ENCODE results near the gene XRCC2.
"Not testable (repeated sequence)": the region's sequence is repeated elsewhere in the genome, so short reads cannot be mapped to it uniquely, and the experiment has no call there.

The XRCC2 gene

DNA sequence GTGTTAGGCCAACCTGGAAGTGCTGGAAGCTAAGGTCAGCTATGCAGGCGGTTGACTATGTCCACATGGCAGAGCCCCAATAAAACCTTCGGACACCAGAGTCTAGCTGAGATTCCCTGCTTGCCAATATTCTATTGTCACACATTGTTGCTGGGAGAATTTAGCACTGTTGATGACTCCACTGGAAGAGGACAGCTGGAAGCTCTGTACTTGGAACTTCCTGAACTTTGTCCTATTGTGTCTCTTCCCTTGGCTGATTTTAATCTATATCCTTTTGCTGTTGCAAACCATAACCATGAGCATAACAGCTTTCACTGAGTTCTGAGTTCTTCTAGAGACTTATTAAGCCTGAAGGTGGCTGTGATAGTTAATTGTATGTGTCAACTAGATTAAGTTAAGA, 12.0 kb downstream of the XRCC2 start:
- DNase-seq: no peak

DNA sequence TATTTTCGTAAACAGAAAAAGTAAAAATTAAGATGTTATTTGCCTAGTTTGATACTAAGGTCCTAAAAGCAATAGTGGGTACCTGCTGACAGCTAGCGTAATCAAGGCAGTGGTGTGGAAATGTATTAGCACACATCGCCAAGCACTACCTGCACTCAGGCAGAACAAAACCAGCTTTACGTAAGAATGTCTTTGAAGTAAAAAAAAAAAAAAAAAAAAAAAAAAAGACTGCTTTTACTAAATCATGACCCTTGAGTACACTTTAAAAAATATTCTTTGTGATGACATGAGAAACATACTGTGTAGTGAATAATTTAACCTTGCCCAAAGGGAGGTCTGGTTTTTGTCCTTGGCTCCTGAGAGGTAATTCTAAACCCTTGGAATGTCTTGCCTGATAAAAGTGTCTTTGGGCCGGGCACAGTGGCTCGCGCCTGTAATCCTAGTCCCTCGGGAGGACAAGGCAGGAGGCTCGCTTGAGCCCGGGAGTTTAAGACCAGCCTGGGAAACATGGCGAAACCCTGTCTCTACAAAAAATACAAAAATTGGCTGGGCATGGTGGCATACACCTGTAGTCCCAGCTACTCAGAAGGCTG, 12.7 kb downstream of the XRCC2 start:
- DNase-seq: no peak

DNA sequence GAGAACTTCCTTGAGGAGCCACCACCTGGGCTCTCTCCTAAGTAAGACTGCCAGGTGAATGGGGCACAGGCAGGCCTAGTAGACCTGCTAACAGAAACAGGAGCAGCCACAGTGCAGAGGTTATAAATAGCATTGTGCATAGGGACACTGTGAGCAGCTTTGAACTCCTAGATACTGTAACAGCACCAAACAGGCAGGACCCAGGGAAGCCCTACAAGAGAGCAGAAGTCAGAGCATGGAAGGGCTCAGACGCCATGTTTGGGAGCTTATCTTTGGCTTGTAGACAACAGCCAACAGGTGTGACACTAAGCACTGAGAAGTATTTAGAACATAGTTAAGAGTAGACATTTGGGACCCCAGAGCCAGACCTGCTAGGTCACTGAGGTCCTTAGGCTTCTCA, 14.5 kb downstream of the XRCC2 start:
- no peak for DNase-seq

- no peak for DNase-seq
Observed at GRCh38 chr7:152660021-152660420, 15.9 kb downstream of the XRCC2 start.

DNA sequence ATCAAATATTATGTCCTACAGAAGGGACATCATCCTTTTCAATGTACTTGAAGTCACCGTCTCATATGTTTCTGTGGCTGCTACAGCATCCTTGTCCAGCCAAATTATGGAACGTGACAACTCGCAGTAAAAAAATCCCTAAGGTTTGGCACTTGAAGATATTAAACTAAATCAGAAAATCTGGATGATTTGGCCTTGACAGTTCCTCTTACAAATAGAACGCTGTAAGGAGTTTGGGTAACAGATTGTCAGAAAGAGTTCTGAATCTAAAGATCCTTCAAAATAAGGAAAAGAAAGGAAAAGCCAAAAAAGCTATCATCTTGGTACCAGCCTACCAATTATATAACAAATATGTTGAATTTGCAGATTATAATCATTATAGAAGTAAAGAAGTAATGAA, 21.0 kb downstream of the XRCC2 start:
- no peak for DNase-seq

DNA sequence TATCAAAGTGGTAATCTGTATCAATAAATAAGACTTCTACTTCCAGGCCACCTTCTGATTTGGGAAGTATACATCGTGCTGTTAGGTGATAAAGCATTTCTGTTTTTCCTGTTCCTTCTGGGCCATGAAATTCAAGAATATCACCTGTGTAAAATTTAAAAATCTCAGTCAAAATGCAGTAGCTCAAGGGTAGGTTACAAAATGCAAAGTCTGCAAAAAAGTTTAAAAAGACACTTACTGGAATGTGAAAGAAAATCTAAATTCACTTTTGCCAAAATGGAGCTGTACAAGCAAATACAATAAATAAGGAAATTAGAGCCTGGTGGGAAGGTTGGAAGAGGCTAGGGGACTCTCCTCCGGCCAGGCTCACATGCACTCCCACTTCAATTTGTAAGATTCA, 26.7 kb downstream of the XRCC2 start:
- no peak for DNase-seq

DNA sequence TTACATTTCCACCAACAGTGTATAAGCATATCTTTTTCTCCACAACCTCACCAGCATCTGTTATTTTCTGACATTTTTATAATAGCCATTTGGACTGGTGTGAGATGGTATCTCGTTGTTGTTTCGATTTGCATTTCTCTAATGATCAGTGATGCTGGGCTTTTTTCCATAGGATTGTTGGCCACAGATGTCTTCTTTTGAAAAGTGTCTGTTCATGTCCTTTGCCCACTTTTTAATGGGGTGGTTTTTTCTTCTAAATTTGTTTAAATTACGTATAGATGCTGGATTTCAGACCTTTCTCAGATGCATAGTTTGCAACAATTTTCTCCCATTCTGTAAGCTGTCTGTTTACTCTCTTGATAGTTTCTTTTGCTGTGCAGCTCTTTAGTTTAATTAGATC, 28.9 kb downstream of the XRCC2 start:
- DNase-seq: no peak

- DNase-seq: not testable (repeated sequence)
Observed at GRCh38 chr7:152646579-152646978, 29.4 kb downstream of the XRCC2 start.

DNA sequence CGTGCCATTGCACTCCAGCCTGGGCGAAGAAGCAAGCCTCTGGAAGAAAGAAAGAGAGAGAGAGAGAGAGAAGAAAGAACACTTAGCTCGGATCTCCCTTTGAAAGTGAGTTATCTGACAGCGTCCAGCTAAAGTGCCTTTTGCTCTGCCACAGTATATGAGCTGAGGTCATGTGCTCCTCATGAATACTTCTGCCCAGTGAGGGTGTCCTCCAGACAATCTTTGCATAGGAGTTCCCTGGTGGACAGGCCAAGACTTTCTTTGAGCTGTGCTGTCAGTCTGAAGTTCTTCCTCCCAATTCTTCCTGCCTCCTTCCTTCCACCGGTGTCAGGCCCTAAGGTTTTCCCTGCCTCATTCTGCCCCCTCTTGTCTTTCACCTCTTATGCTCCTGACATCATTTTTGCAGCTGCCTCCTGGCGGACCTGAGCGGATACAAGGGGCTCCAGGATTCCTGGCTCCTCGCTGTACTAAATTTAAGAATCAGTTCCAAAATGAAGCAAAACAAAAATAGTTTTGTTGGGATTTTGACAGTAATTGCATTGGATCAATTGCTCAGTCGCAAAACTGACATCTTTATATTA, 31.9 kb downstream of the XRCC2 start:
- DNase-seq: no peak

- no peak for DNase-seq
Observed at GRCh38 chr7:152641384-152641783, 34.6 kb downstream of the XRCC2 start.

DNA sequence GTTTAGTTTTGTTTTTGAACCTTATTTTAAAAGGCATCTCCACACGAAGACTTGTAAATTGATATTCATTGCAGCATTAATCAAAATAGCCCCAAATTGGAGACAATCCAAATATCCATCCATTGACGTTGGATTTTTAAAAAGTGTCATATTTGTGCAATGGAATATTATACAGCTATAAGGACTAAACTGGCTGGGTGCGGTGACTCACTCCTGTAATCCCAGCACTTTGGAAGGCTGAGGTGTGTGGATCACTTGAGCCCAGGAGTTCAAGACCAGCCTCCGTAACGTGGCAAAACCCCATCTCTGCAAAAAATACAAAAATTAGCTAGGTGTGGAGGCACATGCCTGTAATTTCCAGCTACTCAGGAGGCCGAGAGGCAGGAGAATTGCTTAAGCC, 35.1 kb downstream of the XRCC2 start:
- no peak for DNase-seq

- DNase-seq: no peak
Observed at GRCh38 chr7:152637920-152638580, 37.9 kb downstream of the XRCC2 start.

GRCh38 chr7:152637161-152637560, 38.8 kb downstream of the XRCC2 start:
- DNase-seq: no peak

DNA sequence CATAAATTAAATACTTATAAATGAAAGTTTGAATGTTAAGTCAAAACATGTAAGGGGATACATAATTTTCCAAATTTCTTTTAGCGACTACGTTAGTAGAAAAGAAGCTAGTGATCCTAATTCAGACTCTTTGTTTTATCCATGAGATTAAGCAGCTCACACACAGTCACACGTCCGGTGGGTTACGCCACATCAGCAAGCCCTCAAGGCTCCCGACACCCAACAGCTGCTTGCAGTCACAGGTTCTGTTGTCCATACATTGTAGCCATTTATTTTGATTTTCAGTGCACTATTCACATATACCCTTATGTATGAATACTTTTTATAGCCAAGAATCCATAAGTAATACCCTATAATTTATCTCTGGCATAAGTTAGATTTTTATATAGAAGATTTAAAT, 39.5 kb downstream of the XRCC2 start:
- DNase-seq: no peak

GRCh38 chr7:152633504-152633903, 42.4 kb downstream of the XRCC2 start:
- DNase-seq: no peak

- DNase-seq: no peak
Observed at GRCh38 chr7:152633072-152633471, 42.9 kb downstream of the XRCC2 start.

GRCh38 chr7:152628772-152629171, 47.2 kb downstream of the XRCC2 start:
- DNase-seq: not testable (repeated sequence)

GRCh38 chr7:152624228-152624627, 51.7 kb downstream of the XRCC2 start:
- DNase-seq: no peak

DNA sequence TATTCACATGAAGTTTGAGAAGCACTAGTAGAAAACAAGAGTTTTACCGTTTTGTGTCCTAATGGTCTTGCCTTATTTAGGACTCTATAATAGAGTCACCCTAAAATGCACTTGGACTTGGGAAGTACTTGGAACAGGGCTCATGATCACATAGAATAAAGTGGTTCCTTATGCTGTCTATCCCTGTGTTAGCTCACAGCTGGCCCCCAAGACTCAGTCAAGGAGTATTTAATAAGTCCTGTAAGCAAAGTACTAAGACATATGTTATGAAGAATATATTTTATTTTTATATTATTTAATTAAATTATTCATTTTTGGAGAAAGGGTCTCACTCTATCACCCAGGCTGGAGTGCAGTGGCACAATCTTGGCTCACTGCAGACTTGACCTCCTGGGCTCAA, 54.5 kb downstream of the XRCC2 start:
- DNase-seq: no peak

DNA sequence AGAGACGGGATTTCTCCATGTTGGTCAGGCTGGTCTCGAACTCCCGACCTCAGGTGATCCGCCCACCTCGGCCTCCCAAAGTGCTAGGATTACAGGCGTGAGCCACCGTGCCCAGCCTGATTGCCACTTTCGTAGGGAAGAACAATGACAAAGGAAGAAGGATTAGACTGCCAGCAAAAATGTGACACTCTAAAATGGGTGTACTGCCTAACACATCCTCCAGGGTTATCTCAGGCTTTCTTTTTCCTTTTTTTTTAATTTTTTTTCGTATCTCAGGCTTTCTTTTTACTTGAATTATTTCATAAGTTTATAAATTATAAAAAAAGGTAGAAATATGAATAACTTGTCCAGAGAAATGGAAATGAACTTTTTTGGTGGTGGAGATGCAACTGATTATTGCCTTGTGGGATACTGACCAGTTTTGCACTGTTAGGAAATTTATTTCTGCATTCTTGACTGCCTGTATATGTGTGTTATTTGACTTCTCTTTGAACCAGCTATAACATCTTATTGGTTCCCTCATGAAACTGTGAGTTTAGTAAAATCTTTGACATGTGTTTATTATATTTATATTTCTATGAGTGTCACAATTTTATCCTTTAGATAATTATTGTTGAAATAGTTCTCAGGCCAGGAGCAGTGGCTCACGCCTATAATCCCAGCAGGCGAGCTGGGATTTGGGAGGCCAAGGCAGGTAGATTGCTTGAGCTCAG, 56.8 kb downstream of the XRCC2 start:
- DNase-seq: no peak

DNA sequence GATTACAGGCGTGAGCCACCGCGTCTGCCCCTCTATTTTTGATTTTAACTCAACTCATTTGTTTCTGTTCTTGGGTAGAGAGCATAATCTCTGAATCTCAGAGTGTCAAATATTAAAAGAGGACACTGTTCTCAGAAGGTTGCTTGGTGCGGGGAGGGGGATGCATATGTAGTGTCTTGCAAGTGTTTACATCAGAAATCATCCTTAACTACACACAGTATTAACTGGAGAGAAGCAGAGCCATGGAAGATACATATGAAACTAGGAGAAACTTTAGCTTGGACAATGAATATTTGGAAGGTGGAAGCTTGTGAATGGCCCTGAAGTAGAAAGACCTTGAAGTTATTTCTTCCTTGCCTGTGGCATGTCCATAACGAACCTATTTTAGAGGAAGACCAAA, 57.5 kb downstream of the XRCC2 start:
- DNase-seq: no peak

GRCh38 chr7:152617056-152617455, 58.9 kb downstream of the XRCC2 start:
- no peak for DNase-seq

DNA sequence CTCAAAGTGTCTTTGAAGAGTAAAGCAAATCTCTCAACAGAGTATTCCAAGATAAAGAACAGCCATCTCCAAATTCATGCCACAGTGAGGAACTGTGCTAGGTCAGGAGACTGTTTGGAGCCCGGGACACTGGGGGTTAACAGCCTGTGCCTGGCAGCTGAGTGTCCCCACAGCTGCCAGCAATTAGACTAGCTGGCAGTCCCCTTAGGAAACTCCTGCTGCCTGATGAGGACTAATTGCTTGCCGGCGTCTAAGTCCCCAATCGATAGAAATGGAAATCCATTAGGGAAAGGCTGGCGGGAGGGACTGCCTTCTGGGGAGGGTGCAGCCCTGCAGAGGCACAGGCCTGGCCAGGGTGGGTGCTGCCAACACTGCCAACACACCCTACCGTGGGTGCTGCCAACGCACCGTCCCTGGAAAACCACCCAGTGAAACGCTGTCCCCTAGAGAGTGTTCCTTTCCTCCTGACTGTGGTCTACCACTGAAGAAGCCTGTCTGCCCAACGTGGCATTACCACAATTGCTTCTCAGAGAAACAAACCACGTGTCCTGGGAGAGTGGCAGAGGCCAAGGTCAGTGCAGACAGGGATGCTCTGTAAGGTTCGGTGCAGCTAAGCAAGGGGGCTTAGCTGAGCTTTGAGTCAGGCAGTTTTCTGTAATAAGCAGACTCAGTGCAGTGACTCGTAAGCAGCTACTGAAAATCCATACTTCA, 60.8 kb downstream of the XRCC2 start:
- DNase-seq: no peak
